Type B pancreatic cell (in vitro differentiated cells): ENCODE data around the gene CCNT2. TPM values are rescaled to one million over a fixed set of nuclear protein-coding genes. Genes with fewer than 3 reads are reported as not detected.

Experiments
- DNase-seq: peaks from one replicate; pipeline ENCODE4 v3.0.0; 2021; ENCODE audit warnings: mixed read lengths; ENCODE audit not compliant: unreplicated experiment; ENCODE audit errors: extremely low spot score
- H3K27ac Mint-ChIP-seq: 2 replicates; pipeline ENCODE4 v1.8.0; 2021; ENCODE audit warnings: mild to moderate bottlenecking, mixed read lengths
- H3K27me3 Mint-ChIP-seq: 2 replicates; pipeline ENCODE4 v1.8.0; 2021; ENCODE audit warnings: mixed read lengths
- H3K36me3 Mint-ChIP-seq: 2 replicates; pipeline ENCODE4 v1.8.0; 2021; ENCODE audit warnings: mixed read lengths
- H3K4me1 Mint-ChIP-seq: one replicate; pipeline ENCODE4 v1.8.0; 2021; ENCODE audit warnings: mixed read lengths; ENCODE audit not compliant: unreplicated experiment
- H3K4me3 Mint-ChIP-seq: 2 replicates; pipeline ENCODE4 v1.8.0; 2021; ENCODE audit warnings: mild to moderate bottlenecking, mixed read lengths
- H3K9me3 Mint-ChIP-seq: 2 replicates; pipeline ENCODE4 v1.8.0; 2021; ENCODE audit warnings: mixed read lengths
- total RNA-seq: library from RNA; stranded (reverse); gene quantifications from 2 replicates; pipeline ENCODE4 v1.2.1, GENCODE V29; 2021; ENCODE audit warnings: low replicate concordance
- TF ChIP-seq, protein P1 (sequence below): fragments of 200-600 bp; sonication (generic); conservative IDR thresholded peaks from 2 replicates; pipeline ENCODE4 v1.5.0; 2021; ENCODE audit warnings: antibody characterized with exemption, mild to moderate bottlenecking

CCNT2 gene
- total RNA-seq, 1 donor from 2014 or later: 55.1 TPM

DNA sequence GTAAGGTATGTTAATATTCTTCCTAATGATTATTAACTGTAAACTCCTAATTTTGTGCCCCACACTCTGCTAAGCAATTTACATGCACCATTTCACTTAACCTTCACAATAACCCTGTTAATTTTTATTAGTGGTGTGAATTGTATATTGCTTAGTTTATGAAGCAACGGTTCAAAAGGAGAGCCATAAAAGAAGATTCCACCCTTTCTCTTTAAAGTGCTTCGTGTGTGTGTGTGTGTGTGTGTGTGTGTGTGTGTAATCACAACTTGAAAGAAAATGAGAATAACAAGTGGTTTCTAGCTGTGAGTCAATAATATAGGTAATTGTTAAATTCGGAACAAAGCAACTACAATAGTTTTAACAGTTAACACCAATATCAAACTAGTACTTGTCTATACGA lies 60.6 kb downstream of the CCNT2 start:
- Mint-ChIP-seq H3K36me3 (no peaks in the 10 kb centered on the region), H3K4me3 (no peak overlapping the region), H3K4me1 (no peaks in the 10 kb centered on the region), H3K27me3 (no peaks in the 10 kb centered on the region), H3K9me3 (no peaks in the 10 kb centered on the region), H3K27ac (no peak overlapping the region)
- TF ChIP-seq, protein P1, sequence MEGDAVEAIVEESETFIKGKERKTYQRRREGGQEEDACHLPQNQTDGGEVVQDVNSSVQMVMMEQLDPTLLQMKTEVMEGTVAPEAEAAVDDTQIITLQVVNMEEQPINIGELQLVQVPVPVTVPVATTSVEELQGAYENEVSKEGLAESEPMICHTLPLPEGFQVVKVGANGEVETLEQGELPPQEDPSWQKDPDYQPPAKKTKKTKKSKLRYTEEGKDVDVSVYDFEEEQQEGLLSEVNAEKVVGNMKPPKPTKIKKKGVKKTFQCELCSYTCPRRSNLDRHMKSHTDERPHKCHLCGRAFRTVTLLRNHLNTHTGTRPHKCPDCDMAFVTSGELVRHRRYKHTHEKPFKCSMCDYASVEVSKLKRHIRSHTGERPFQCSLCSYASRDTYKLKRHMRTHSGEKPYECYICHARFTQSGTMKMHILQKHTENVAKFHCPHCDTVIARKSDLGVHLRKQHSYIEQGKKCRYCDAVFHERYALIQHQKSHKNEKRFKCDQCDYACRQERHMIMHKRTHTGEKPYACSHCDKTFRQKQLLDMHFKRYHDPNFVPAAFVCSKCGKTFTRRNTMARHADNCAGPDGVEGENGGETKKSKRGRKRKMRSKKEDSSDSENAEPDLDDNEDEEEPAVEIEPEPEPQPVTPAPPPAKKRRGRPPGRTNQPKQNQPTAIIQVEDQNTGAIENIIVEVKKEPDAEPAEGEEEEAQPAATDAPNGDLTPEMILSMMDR: no peak
- DNase-seq: no peak

DNA sequence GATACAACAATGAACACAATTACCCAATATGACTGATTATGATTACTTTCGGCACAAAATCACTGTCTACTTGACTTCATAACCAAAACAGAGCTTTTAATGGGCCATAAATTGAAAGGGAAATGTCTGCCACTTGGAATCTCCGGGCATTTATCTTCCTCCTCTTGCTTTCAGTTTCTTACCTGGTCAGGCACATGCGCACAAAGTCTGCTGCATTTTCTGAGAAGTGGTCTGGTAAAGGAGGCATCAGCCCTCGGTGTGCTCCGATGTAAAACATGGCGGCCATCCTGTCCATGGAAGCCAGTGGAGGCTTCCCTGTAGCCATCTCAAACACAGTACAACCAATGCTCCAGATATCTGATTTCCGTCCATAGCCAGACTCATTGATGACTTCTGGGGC lies 62.0 kb downstream of the CCNT2 start:
- Mint-ChIP-seq H3K9me3 (no peaks in the 10 kb centered on the region), H3K36me3 (no peaks in the 10 kb centered on the region), H3K27me3 (peaks cover under 1% of the 10 kb centered on the region), H3K4me3 (no peak overlapping the region), H3K4me1 (no peaks in the 10 kb centered on the region), H3K27ac (no peak overlapping the region)
- DNase-seq: no peak
- TF ChIP-seq, protein P1: no peak

DNA sequence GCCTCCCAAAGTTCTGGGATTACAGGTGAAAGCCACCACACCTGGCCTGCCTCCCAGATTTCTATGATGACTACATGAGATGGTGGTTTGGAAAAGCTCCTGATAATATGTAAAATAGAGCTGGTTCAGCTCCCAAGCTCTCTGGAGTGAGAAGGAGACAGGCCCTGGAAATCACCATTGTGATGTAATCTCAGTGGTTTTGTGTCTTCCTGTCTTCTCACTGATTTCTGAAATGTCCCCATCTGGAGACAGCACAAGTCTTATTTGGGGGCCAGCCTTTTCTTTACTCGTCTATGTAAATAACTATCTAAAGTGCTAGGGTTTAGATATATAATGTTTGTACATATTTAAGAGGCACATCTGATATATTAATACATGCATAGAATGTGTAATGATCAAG lies 64.0 kb downstream of the CCNT2 start:
- peaks cover 18% of the 10 kb centered on the region for H3K27me3 Mint-ChIP-seq
- no peaks in the 10 kb centered on the region for H3K4me1 Mint-ChIP-seq
- DNase-seq: no peak
- TF ChIP-seq, protein P1: no peak
- no peak overlapping the region for H3K4me3 Mint-ChIP-seq
- H3K27ac Mint-ChIP-seq: no peak overlapping the region
- H3K36me3 Mint-ChIP-seq: no peaks in the 10 kb centered on the region
- no peaks in the 10 kb centered on the region for H3K9me3 Mint-ChIP-seq

DNA sequence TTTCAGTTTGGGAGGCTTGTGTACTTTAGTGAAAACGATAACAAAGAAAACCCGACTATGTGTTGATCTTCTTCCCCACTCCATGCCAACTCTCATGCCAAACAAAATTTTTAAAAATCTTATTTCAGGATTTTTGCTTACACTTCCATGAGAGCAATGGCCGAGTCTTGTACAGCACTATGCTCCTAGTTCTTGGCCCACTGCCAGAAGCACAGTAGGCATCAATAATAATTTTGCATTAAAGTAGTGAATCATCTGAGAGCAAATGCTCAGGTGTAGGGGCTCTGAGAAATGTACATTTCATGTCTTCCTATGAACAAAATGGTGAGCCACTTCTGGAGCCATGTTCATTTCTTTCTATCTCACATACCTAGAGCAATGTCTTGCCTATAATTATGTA lies 66.4 kb downstream of the CCNT2 start:
- H3K4me1 Mint-ChIP-seq: no peaks in the 10 kb centered on the region
- H3K36me3 Mint-ChIP-seq: no peaks in the 10 kb centered on the region
- TF ChIP-seq, protein P1: no peak
- H3K9me3 Mint-ChIP-seq: no peaks in the 10 kb centered on the region
- H3K27me3 Mint-ChIP-seq: peaks cover 26% of the 10 kb centered on the region
- no peak overlapping the region for H3K4me3 Mint-ChIP-seq
- no peak overlapping the region for H3K27ac Mint-ChIP-seq
- DNase-seq: no peak

DNA sequence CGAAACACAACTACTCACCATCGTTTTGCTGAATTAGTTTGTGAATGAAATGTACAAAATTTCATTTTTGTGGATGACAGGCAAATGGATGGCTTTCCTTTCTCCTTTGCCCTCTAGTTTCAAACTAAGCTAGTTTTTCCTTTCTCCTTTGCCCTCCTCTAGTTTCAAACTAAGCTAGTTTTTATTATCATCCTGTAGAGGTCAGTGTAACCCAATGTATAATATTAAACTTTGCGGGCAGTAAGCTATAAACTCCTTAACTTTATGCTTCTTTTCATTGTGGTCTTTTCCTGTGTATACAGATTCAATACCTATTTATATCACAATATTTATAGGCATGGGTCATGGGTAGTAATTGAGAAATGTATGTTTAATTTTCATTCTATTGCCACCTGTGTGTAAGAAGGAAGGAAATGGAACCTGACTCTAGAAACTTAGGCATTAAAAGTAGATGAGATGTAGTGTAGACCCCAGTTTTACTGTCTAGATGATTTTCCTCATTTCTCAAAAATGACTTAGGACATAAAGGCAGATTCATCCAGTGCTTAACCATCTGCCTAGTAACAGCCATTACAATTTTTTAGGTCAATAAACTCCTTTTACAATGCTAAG lies 70.5 kb downstream of the CCNT2 start:
- no peak overlapping the region for H3K27ac Mint-ChIP-seq

More for the DNA sequence above, 70.5 kb downstream of the CCNT2 start:
- no peaks in the 10 kb centered on the region for H3K4me1 Mint-ChIP-seq
- H3K9me3 Mint-ChIP-seq: no peaks in the 10 kb centered on the region
- TF ChIP-seq, protein P1: peak; percentile 77
- no peak overlapping the region for H3K4me3 Mint-ChIP-seq
- no peak for DNase-seq
- H3K36me3 Mint-ChIP-seq: no peaks in the 10 kb centered on the region
- peaks cover 26% of the 10 kb centered on the region for H3K27me3 Mint-ChIP-seq
